ENCODE results near the gene ROS1. TPM values are rescaled to one million over a fixed set of nuclear protein-coding genes. Genes with fewer than 3 reads are reported as not detected.

ROS1 gene
- total and polyA plus RNA-seq, 10 of the 15 experiments (the other 5 are each of a cell fraction or from before 2014, with no cell fraction given): under 0.01 to 0.07 (median 0.03) TPM; not detected in 5

DNA sequence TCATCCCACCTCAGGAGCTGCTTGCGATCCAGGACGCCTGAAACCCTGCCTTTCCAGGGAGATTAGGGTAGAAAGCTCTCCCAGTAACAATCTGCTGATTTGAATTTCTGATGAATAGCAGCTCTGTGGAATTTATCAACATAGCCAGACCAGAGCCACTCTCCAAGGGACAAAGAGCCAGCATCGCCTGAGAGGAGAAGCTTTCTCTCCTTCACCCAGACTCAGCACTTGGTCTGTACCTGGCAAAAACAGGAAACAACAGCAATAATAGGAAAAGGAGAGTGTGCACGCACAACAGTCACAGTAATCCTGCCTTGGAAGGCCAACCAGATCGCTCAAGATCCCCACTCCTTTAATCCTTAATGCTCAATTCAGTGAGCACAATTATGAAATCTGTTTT, 22.3 kb upstream of the ROS1 start:
- no peak overlapping the region for H3K4me3 ChIP-seq

More for the DNA sequence above, 22.3 kb upstream of the ROS1 start:
- H3K27ac ChIP-seq (ENCODE audit: control insufficient read depth, insufficient read depth): no peak overlapping the region
- H2AFZ ChIP-seq (ENCODE audit: control insufficient read depth, low read depth, low read length): no peak overlapping the region
- FAIRE-seq (no peak), ATAC-seq (no peak), DNase-seq (ENCODE audit: low read depth, low spot score) (no peak)
- H3K36me3 ChIP-seq (ENCODE audit: control insufficient read depth in 2 of 2, insufficient read depth in 2 of 2, low read length in 1 of 2): no peaks in the 10 kb centered on the region
- CTCF ChIA-PET: interaction anchor here (1.2 to 6.4 kb wide), 3 partner anchors 30 to 158 kb away, joined by 4 to 121 read pairs (median 119); no protein-coding TSS in a partner anchor
- no peaks in the 10 kb centered on the region for H3K4me1 ChIP-seq (ENCODE audit: control insufficient read depth, insufficient read depth, low read length)
- RAD21 ChIA-PET (ENCODE audit: unreplicated experiment): interaction anchor here (5.3 kb wide), 1 partner anchor 157 kb away, joined by 71 read pairs; the partner anchor contains the start of gene GOPC
- H3K9ac ChIP-seq (ENCODE audit: control insufficient read depth, insufficient read depth, low read length): no peak overlapping the region
- H4K20me1 ChIP-seq (ENCODE audit: control insufficient read depth, insufficient read depth): no peaks in the 10 kb centered on the region
- in situ Hi-C loops (cut with MboI): loop anchor here (5.0 kb wide), 1 partner anchor 104 kb away; no protein-coding TSS in a partner anchor
- POLR2A ChIA-PET: no interaction called here
- no peaks in the 10 kb centered on the region for H3K79me2 ChIP-seq (ENCODE audit: control insufficient read depth, insufficient read depth, low read length)
- intact Hi-C loops (cut with micrococcal nuclease; ENCODE audit: unreplicated experiment): loop anchor here (2.0 kb wide), 1 partner anchor 383 kb away; no protein-coding TSS in a partner anchor
- no peaks in the 10 kb centered on the region for H3K9me3 ChIP-seq (replicated peaks; ENCODE audit: control insufficient read depth, insufficient read depth, low read length)
- TF ChIP-seq ZNF217 (IDR thresholded peaks at IDR 0.05) (no peak), TARDBP (IDR thresholded peaks at IDR 0.05; ENCODE audit: borderline replicate concordance) (no peak), POLR2AphosphoS2 (IDR thresholded peaks at IDR 0.05; ENCODE audit: low read depth, low read length) (no peak)
- TF ChIP-seq, protein P1, sequence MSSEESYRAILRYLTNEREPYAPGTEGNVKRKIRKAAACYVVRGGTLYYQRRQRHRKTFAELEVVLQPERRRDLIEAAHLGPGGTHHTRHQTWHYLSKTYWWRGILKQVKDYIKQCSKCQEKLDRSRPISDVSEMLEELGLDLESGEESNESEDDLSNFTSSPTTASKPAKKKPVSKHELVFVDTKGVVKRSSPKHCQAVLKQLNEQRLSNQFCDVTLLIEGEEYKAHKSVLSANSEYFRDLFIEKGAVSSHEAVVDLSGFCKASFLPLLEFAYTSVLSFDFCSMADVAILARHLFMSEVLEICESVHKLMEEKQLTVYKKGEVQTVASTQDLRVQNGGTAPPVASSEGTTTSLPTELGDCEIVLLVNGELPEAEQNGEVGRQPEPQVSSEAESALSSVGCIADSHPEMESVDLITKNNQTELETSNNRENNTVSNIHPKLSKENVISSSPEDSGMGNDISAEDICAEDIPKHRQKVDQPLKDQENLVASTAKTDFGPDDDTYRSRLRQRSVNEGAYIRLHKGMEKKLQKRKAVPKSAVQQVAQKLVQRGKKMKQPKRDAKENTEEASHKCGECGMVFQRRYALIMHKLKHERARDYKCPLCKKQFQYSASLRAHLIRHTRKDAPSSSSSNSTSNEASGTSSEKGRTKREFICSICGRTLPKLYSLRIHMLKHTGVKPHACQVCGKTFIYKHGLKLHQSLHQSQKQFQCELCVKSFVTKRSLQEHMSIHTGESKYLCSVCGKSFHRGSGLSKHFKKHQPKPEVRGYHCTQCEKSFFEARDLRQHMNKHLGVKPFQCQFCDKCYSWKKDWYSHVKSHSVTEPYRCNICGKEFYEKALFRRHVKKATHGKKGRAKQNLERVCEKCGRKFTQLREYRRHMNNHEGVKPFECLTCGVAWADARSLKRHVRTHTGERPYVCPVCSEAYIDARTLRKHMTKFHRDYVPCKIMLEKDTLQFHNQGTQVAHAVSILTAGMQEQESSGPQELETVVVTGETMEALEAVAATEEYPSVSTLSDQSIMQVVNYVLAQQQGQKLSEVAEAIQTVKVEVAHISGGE (CRISPR knock-in tag; IDR thresholded peaks at IDR 0.05): no peak
- TF ChIP-seq, protein P2, sequence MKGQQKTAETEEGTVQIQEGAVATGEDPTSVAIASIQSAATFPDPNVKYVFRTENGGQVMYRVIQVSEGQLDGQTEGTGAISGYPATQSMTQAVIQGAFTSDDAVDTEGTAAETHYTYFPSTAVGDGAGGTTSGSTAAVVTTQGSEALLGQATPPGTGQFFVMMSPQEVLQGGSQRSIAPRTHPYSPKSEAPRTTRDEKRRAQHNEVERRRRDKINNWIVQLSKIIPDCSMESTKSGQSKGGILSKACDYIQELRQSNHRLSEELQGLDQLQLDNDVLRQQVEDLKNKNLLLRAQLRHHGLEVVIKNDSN (IDR thresholded peaks at IDR 0.05; ENCODE audit: borderline replicate concordance, extremely low read length, insufficient read depth, low read depth, low read length): no peak
- TF ChIP-seq, protein P3, sequence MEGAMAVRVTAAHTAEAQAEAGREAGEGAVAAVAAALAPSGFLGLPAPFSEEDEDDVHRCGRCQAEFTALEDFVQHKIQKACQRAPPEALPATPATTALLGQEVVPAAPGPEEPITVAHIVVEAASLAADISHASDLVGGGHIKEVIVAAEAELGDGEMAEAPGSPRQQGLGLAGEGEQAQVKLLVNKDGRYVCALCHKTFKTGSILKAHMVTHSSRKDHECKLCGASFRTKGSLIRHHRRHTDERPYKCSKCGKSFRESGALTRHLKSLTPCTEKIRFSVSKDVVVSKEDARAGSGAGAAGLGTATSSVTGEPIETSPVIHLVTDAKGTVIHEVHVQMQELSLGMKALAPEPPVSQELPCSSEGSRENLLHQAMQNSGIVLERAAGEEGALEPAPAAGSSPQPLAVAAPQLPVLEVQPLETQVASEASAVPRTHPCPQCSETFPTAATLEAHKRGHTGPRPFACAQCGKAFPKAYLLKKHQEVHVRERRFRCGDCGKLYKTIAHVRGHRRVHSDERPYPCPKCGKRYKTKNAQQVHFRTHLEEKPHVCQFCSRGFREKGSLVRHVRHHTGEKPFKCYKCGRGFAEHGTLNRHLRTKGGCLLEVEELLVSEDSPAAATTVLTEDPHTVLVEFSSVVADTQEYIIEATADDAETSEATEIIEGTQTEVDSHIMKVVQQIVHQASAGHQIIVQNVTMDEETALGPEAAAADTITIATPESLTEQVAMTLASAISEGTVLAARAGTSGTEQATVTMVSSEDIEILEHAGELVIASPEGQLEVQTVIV (IDR thresholded peaks at IDR 0.05; ENCODE audit: borderline replicate concordance, partially characterized antibody): no peak
- TF ChIP-seq, protein P4, sequence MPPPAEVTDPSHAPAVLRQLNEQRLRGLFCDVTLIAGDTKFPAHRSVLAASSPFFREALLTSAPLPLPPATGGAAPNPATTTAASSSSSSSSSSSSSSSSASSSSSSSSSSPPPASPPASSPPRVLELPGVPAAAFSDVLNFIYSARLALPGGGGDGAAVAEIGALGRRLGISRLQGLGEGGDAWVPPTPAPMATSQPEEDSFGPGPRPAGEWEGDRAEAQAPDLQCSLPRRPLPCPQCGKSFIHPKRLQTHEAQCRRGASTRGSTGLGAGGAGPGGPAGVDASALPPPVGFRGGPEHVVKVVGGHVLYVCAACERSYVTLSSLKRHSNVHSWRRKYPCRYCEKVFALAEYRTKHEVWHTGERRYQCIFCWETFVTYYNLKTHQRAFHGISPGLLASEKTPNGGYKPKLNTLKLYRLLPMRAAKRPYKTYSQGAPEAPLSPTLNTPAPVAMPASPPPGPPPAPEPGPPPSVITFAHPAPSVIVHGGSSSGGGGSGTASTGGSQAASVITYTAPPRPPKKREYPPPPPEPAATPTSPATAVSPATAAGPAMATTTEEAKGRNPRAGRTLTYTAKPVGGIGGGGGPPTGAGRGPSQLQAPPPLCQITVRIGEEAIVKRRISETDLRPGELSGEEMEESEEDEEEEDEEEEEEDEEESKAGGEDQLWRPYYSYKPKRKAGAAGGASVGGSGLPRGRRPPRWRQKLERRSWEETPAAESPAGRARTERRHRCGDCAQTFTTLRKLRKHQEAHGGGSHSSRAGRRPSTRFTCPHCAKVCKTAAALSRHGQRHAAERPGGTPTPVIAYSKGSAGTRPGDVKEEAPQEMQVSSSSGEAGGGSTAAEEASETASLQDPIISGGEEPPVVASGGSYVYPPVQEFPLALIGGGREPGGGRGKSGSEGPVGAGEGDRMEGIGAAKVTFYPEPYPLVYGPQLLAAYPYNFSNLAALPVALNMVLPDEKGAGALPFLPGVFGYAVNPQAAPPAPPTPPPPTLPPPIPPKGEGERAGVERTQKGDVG (CRISPR knock-in tag; IDR thresholded peaks at IDR 0.05): no peak
- TF ChIP-seq, protein P5, sequence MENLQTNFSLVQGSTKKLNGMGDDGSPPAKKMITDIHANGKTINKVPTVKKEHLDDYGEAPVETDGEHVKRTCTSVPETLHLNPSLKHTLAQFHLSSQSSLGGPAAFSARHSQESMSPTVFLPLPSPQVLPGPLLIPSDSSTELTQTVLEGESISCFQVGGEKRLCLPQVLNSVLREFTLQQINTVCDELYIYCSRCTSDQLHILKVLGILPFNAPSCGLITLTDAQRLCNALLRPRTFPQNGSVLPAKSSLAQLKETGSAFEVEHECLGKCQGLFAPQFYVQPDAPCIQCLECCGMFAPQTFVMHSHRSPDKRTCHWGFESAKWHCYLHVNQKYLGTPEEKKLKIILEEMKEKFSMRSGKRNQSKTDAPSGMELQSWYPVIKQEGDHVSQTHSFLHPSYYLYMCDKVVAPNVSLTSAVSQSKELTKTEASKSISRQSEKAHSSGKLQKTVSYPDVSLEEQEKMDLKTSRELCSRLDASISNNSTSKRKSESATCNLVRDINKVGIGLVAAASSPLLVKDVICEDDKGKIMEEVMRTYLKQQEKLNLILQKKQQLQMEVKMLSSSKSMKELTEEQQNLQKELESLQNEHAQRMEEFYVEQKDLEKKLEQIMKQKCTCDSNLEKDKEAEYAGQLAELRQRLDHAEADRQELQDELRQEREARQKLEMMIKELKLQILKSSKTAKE (IDR thresholded peaks at IDR 0.05; ENCODE audit: low read depth, poor library complexity, severe bottlenecking): no peak
- WGBS (ENCODE audit: insufficient coverage, insufficient replicate concordance, low lambda C conversion rate, missing lambda C conversion rate): 34% methylated on average over 5 of the region's 5 CpGs
- SMC1A ChIA-PET (ENCODE audit: uncharacterized antibody, unreplicated experiment): interaction anchor here (1.0 to 5.2 kb wide), 2 partner anchors 156 to 162 kb away, joined by 4 to 61 read pairs; partner anchors contain the start of gene GOPC
- BruUV-seq (replicated peaks): no TSS peak
- H3K4me2 ChIP-seq (ENCODE audit: control insufficient read depth, insufficient read depth): no peak overlapping the region
- H3K27me3 ChIP-seq (replicated peaks in 1 of 2; ENCODE audit: control insufficient read depth in 2 of 2, insufficient read depth in 2 of 2, low read length in 1 of 2): no peaks in the 10 kb centered on the region

All from GM12878 (cell line).